GM12878 (cell line): Measurements from ENCODE around the gene ADGRA3. TPM values are rescaled to one million over a fixed set of nuclear protein-coding genes. Genes with fewer than 3 reads are reported as not detected.

Experiments used
- ATAC-seq: fragments of 200-7000 bp; cut with Tn5 transposase; 3 replicates; pipeline ENCODE4 v1.9.1; 2020; ENCODE audit warnings: mild to moderate bottlenecking, moderate library complexity
- BruUV-seq: library from RNA; stranded (reverse); fragments of 400-500 nt; replicated peaks from 2 replicates; lab custom pipeline; 2021; lab: Mats Ljungman, UMichigan
- CTCF ChIA-PET: fragments of 300-600 bp; sonication (Branson Sonifier 250); formaldehyde crosslinking; extraction: SDS; loops from one replicate; lab custom pipeline; 2021; ENCODE audit warnings: inconsistent platforms; lab: Yijun Ruan, JAX
- POLR2A ChIA-PET: fragments of 350-600 bp; formaldehyde crosslinking; extraction: SDS; loops from one replicate; lab custom pipeline; 2021; ENCODE audit warnings: inconsistent platforms; lab: Charles Lee
- RAD21 ChIA-PET: fragments of 300-600 bp; sonication (Branson Sonifier 250); formaldehyde crosslinking; loops from one replicate; lab custom pipeline; 2023; ENCODE audit warnings: antibody characterized with exemption; ENCODE audit not compliant: unreplicated experiment; lab: Charles Lee
- SMC1A ChIA-PET: fragments of 300-600 bp; sonication (Branson Sonifier 250); formaldehyde crosslinking; loops from one replicate; lab custom pipeline; 2023; ENCODE audit not compliant: unreplicated experiment, uncharacterized antibody; lab: Charles Lee
- DNase-seq: peaks from one replicate; pipeline ENCODE4 v3.0.0-alpha.2; 2011; ENCODE audit warnings: low read depth, low spot score
- FAIRE-seq: peaks from 3 replicates; lab custom pipeline; 2011; peaks lifted over from hg19 to GRCh38; lab: Jason Lieb, UNC
- H2AFZ ChIP-seq: 2 replicates; pipeline ENCODE4 v1.6.0; 2011; ENCODE audit warnings: low read depth, low read length, control low read depth; ENCODE audit not compliant: control insufficient read depth
- H3K27ac ChIP-seq: 2 replicates; pipeline ENCODE4 v1.5.1; 2011; ENCODE audit warnings: control low read depth; ENCODE audit not compliant: control insufficient read depth, insufficient read depth
- H3K27me3 ChIP-seq, 2 experiments: replicated peaks in 1 of 2; 2 replicates each; pipeline versions ENCODE4 v1.6.0 to v1.6.1; 2011; ENCODE audit warnings: low read length in 1 of 2; ENCODE audit not compliant: control insufficient read depth in 2 of 2, insufficient read depth in 2 of 2
- H3K36me3 ChIP-seq, 2 experiments: 2 replicates each; pipeline ENCODE4 v1.5.1; 2011; ENCODE audit warnings: low read length in 1 of 2; ENCODE audit not compliant: control insufficient read depth in 2 of 2, insufficient read depth in 2 of 2
- H3K4me1 ChIP-seq: 2 replicates; pipeline ENCODE4 v1.6.1; 2011; ENCODE audit warnings: mild to moderate bottlenecking, low read length, moderate library complexity, mixed read lengths; ENCODE audit not compliant: control insufficient read depth, insufficient read depth
- H3K4me2 ChIP-seq: 2 replicates; pipeline ENCODE4 v1.6.0; 2011; ENCODE audit warnings: control low read depth; ENCODE audit not compliant: control insufficient read depth, insufficient read depth
- H3K4me3 ChIP-seq: fragments of 200-600 bp; sonication (generic); 2 replicates; pipeline ENCODE4 v1.5.1; 2016
- H3K79me2 ChIP-seq: 2 replicates; pipeline ENCODE4 v1.6.0; 2011; ENCODE audit warnings: low read length; ENCODE audit not compliant: control insufficient read depth, insufficient read depth
- H3K9ac ChIP-seq: 2 replicates; pipeline ENCODE4 v1.8.0; 2011; ENCODE audit warnings: low read length, control low read depth, mixed read lengths; ENCODE audit not compliant: control insufficient read depth, insufficient read depth
- H3K9me3 ChIP-seq: replicated peaks from 3 replicates; pipeline ENCODE4 v1.5.1; 2011; ENCODE audit warnings: mild to moderate bottlenecking, low read length; ENCODE audit not compliant: control insufficient read depth, insufficient read depth
- H4K20me1 ChIP-seq: 2 replicates; pipeline ENCODE4 v1.6.0; 2011; ENCODE audit not compliant: control insufficient read depth, insufficient read depth
- BMI1 ChIP-seq: fragments of 450-650 bp; IDR thresholded peaks from 2 replicates; pipeline ENCODE4 v1.6.1; 2016; ENCODE audit warnings: mild to moderate bottlenecking, moderate library complexity, borderline replicate concordance
- MEF2B ChIP-seq: fragments of 450-650 bp; IDR thresholded peaks from 2 replicates; pipeline ENCODE4 v1.6.1; 2018; ENCODE audit warnings: mild to moderate bottlenecking, moderate library complexity; ENCODE audit not compliant: partially characterized antibody, poor library complexity, severe bottlenecking
- NFIC ChIP-seq: IDR thresholded peaks from 2 replicates; pipeline ENCODE4 v1.6.1; 2012; ENCODE audit warnings: low read depth, mild to moderate bottlenecking, inconsistent platforms, low read length, moderate library complexity
- RCOR1 ChIP-seq: conservative IDR thresholded peaks from 2 replicates; pipeline ENCODE4 v1.6.1; 2012; ENCODE audit warnings: low read depth, low read length, improper control_type of control experiment
- SUZ12 ChIP-seq: fragments of 200-600 bp; sonication (generic); IDR thresholded peaks from one replicate; pipeline ENCODE4 v1.6.1; 2018; ENCODE audit warnings: antibody characterized with exemption, mild to moderate bottlenecking; ENCODE audit not compliant: unreplicated experiment
- ZNF24 ChIP-seq: fragments of 450-650 bp; IDR thresholded peaks from 2 replicates; pipeline ENCODE4 v1.6.1; 2017; ENCODE audit warnings: antibody characterized with exemption, mild to moderate bottlenecking
- ZNF687 ChIP-seq: fragments of 450-650 bp; IDR thresholded peaks from 2 replicates; pipeline ENCODE4 v1.6.1; 2017; ENCODE audit warnings: mild to moderate bottlenecking, moderate library complexity
- in situ Hi-C: fragments of 300-500 bp; cut with MboI; formaldehyde crosslinking; loops from 9 replicates; pipeline ENCODE4 v1.14.3; 2018; ENCODE audit warnings: mixed read lengths
- intact Hi-C: fragments of 100-400 bp; cut with micrococcal nuclease; formaldehyde crosslinking; loops from one replicate; pipeline ENCODE4 v1.14.2; 2022; ENCODE audit not compliant: unreplicated experiment
- polyA plus RNA-seq, 11 experiments: library from polyadenylated mRNA; depleted of rRNA in 4 of 11; unstranded in 6 of 11; stranded (reverse) in 5 of 11; fragments of >200 nt; fragmentation: Nextera tagmentation in 4 of 11; fragmentation: Illumina TruSeq in 1 of 11; extraction: Ambion mirVana in 4 of 11; extraction: Trizol in 1 of 11; gene quantifications; 1 replicate in 1 of 11; 2 replicates in 10 of 11; pipeline versions ENCODE4 v1.2.1 to v1.2.3, GENCODE V29; 2011 to 2016; ENCODE audit warnings: inconsistent platforms in 2 of 11, missing spikeins in 2 of 11, low read depth in 1 of 11
- total RNA-seq, 4 experiments: library from RNA; depleted of rRNA in 3 of 4; stranded (reverse); fragments of >200 nt in 3 of 4; fragmentation: Illumina TruSeq in 1 of 4; extraction: Trizol in 1 of 4; gene quantifications; 2 replicates each; pipeline versions ENCODE4 v1.2.1 to v1.2.3, GENCODE V29; 2013 to 2021
- TF ChIP-seq, protein P1 (sequence below): IDR thresholded peaks from 2 replicates; pipeline ENCODE4 v1.6.1; 2011; ENCODE audit warnings: low read depth, mild to moderate bottlenecking, low read length, moderate library complexity, borderline replicate concordance; ENCODE audit errors: extremely low read depth
- TF ChIP-seq, protein P2 (sequence below): fragments of 450-650 bp; IDR thresholded peaks from 2 replicates; pipeline ENCODE4 v1.6.1; 2017; ENCODE audit warnings: mild to moderate bottlenecking
- TF ChIP-seq, protein P3 (sequence below): IDR thresholded peaks from 2 replicates; pipeline ENCODE4 v1.6.1; 2011; ENCODE audit warnings: low read depth, low read length, improper control_type of control experiment, borderline replicate concordance

The ADGRA3 gene
- total and polyA plus RNA-seq, 10 of the 15 experiments (the other 5 are each of a cell fraction or from before 2014, with no cell fraction given), result 0.24 to 66.2 (median 2.5) TPM

- H3K27ac ChIP-seq, result no peak overlapping the region
- in situ Hi-C loops, result no loop called here
- 0 out of 4 replicates have a peak, but pooled peaks cover 0 to 2% of the 10 kb centered on the region in 2 experiments for H3K36me3 ChIP-seq
- DNase-seq (no peak), ATAC-seq (no peak), FAIRE-seq (no peak)
- H3K4me1 ChIP-seq, result no peaks in the 10 kb centered on the region
- no peak overlapping the region for H3K4me3 ChIP-seq
- no peaks in the 10 kb centered on the region for H3K9me3 ChIP-seq
- TF ChIP-seq RCOR1 (no peak), ZNF24 (no peak), ZNF687 (no peak), NFIC (no peak), MEF2B (no peak), BMI1 (no peak), SUZ12 (no peak)
- TF ChIP-seq, protein P1, sequence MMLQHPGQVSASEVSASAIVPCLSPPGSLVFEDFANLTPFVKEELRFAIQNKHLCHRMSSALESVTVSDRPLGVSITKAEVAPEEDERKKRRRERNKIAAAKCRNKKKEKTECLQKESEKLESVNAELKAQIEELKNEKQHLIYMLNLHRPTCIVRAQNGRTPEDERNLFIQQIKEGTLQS, result no peak
- TF ChIP-seq, protein P2, sequence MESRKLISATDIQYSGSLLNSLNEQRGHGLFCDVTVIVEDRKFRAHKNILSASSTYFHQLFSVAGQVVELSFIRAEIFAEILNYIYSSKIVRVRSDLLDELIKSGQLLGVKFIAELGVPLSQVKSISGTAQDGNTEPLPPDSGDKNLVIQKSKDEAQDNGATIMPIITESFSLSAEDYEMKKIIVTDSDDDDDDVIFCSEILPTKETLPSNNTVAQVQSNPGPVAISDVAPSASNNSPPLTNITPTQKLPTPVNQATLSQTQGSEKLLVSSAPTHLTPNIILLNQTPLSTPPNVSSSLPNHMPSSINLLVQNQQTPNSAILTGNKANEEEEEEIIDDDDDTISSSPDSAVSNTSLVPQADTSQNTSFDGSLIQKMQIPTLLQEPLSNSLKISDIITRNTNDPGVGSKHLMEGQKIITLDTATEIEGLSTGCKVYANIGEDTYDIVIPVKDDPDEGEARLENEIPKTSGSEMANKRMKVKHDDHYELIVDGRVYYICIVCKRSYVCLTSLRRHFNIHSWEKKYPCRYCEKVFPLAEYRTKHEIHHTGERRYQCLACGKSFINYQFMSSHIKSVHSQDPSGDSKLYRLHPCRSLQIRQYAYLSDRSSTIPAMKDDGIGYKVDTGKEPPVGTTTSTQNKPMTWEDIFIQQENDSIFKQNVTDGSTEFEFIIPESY, result no peak
- TF ChIP-seq, protein P3, sequence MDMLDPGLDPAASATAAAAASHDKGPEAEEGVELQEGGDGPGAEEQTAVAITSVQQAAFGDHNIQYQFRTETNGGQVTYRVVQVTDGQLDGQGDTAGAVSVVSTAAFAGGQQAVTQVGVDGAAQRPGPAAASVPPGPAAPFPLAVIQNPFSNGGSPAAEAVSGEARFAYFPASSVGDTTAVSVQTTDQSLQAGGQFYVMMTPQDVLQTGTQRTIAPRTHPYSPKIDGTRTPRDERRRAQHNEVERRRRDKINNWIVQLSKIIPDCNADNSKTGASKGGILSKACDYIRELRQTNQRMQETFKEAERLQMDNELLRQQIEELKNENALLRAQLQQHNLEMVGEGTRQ, result no peak
- no TSS peak for BruUV-seq
- POLR2A ChIA-PET, result no interaction called here
- H3K27me3 ChIP-seq, result no peaks in the 10 kb centered on the region
- no peak overlapping the region for H3K4me2 ChIP-seq
- H4K20me1 ChIP-seq, result no peaks in the 10 kb centered on the region
- no peak overlapping the region for H3K9ac ChIP-seq
- H2AFZ ChIP-seq, result no peak overlapping the region
- CTCF ChIA-PET, result interaction anchor here (0.6 to 1.6 kb wide), 11 partner anchors 11 to 220 kb away, joined by 3 to 6 read pairs (median 4); no protein-coding TSS in a partner anchor
- SMC1A ChIA-PET, result interaction anchor here (0.6 to 2.6 kb wide), 14 partner anchors 10 to 307 kb away, joined by 3 to 15 read pairs (median 4); no protein-coding TSS in a partner anchor
- RAD21 ChIA-PET, result interaction anchor here (1.0 to 1.8 kb wide), 4 partner anchors 8 to 167 kb away, joined by 3 to 8 read pairs (median 5); no protein-coding TSS in a partner anchor
- no peaks in the 10 kb centered on the region for H3K79me2 ChIP-seq
- intact Hi-C loops, result no loop called here
These were observed 74.9 kb downstream of the ADGRA3 start for GRCh38 chr4:22440999-22441398.
